GM12878 (cell line): Measurements from ENCODE around the gene KCNK17. TPM values are rescaled to one million over a fixed set of nuclear protein-coding genes. Genes with fewer than 3 reads are reported as not detected.

Experiments used
- ATAC-seq: fragments of 200-7000 bp; cut with Tn5 transposase; 3 replicates; pipeline ENCODE4 v1.9.1; 2020; ENCODE audit warnings: mild to moderate bottlenecking, moderate library complexity
- BruUV-seq: library from RNA; stranded (reverse); fragments of 400-500 nt; replicated peaks from 2 replicates; lab custom pipeline; 2021; lab: Mats Ljungman, UMichigan
- CTCF ChIA-PET: fragments of 300-600 bp; sonication (Branson Sonifier 250); formaldehyde crosslinking; extraction: SDS; loops from one replicate; lab custom pipeline; 2021; ENCODE audit warnings: inconsistent platforms; lab: Yijun Ruan, JAX
- POLR2A ChIA-PET: fragments of 350-600 bp; formaldehyde crosslinking; extraction: SDS; loops from one replicate; lab custom pipeline; 2021; ENCODE audit warnings: inconsistent platforms; lab: Charles Lee
- RAD21 ChIA-PET: fragments of 300-600 bp; sonication (Branson Sonifier 250); formaldehyde crosslinking; loops from one replicate; lab custom pipeline; 2023; ENCODE audit warnings: antibody characterized with exemption; ENCODE audit not compliant: unreplicated experiment; lab: Charles Lee
- SMC1A ChIA-PET: fragments of 300-600 bp; sonication (Branson Sonifier 250); formaldehyde crosslinking; loops from one replicate; lab custom pipeline; 2023; ENCODE audit not compliant: unreplicated experiment, uncharacterized antibody; lab: Charles Lee
- DNase-seq: peaks from one replicate; pipeline ENCODE4 v3.0.0-alpha.2; 2011; ENCODE audit warnings: low read depth, low spot score
- FAIRE-seq: peaks from 3 replicates; lab custom pipeline; 2011; peaks lifted over from hg19 to GRCh38; lab: Jason Lieb, UNC
- H2AFZ ChIP-seq: 2 replicates; pipeline ENCODE4 v1.6.0; 2011; ENCODE audit warnings: low read depth, low read length, control low read depth; ENCODE audit not compliant: control insufficient read depth
- H3K27ac ChIP-seq: 2 replicates; pipeline ENCODE4 v1.5.1; 2011; ENCODE audit warnings: control low read depth; ENCODE audit not compliant: control insufficient read depth, insufficient read depth
- H3K27me3 ChIP-seq, 2 experiments: replicated peaks in 1 of 2; 2 replicates each; pipeline versions ENCODE4 v1.6.0 to v1.6.1; 2011; ENCODE audit warnings: low read length in 1 of 2; ENCODE audit not compliant: control insufficient read depth in 2 of 2, insufficient read depth in 2 of 2
- H3K36me3 ChIP-seq, 2 experiments: 2 replicates each; pipeline ENCODE4 v1.5.1; 2011; ENCODE audit warnings: low read length in 1 of 2; ENCODE audit not compliant: control insufficient read depth in 2 of 2, insufficient read depth in 2 of 2
- H3K4me1 ChIP-seq: 2 replicates; pipeline ENCODE4 v1.6.1; 2011; ENCODE audit warnings: mild to moderate bottlenecking, low read length, moderate library complexity, mixed read lengths; ENCODE audit not compliant: control insufficient read depth, insufficient read depth
- H3K4me2 ChIP-seq: 2 replicates; pipeline ENCODE4 v1.6.0; 2011; ENCODE audit warnings: control low read depth; ENCODE audit not compliant: control insufficient read depth, insufficient read depth
- H3K4me3 ChIP-seq: fragments of 200-600 bp; sonication (generic); 2 replicates; pipeline ENCODE4 v1.5.1; 2016
- H3K79me2 ChIP-seq: 2 replicates; pipeline ENCODE4 v1.6.0; 2011; ENCODE audit warnings: low read length; ENCODE audit not compliant: control insufficient read depth, insufficient read depth
- H3K9ac ChIP-seq: 2 replicates; pipeline ENCODE4 v1.8.0; 2011; ENCODE audit warnings: low read length, control low read depth, mixed read lengths; ENCODE audit not compliant: control insufficient read depth, insufficient read depth
- H3K9me3 ChIP-seq: replicated peaks from 3 replicates; pipeline ENCODE4 v1.5.1; 2011; ENCODE audit warnings: mild to moderate bottlenecking, low read length; ENCODE audit not compliant: control insufficient read depth, insufficient read depth
- H4K20me1 ChIP-seq: 2 replicates; pipeline ENCODE4 v1.6.0; 2011; ENCODE audit not compliant: control insufficient read depth, insufficient read depth
- CEBPB ChIP-seq, 2 experiments: fragments of 150-350 bp in 1 of 2; IDR thresholded peaks; 2 replicates each; pipeline ENCODE4 v1.6.1; 2012 to 2014; ENCODE audit warnings: low read depth in 2 of 2, low read length in 2 of 2, borderline replicate concordance in 1 of 2, inconsistent platforms in 1 of 2
- SP1 ChIP-seq: IDR thresholded peaks from one replicate; pipeline ENCODE4 v1.6.1; 2011; ENCODE audit warnings: low read depth, low read length
- SUZ12 ChIP-seq: fragments of 200-600 bp; sonication (generic); IDR thresholded peaks from one replicate; pipeline ENCODE4 v1.6.1; 2018; ENCODE audit warnings: antibody characterized with exemption, mild to moderate bottlenecking; ENCODE audit not compliant: unreplicated experiment
- WGBS: methylation state at CpG from one replicate; pipeline ENCODE4 v1.1.6; 2016; ENCODE audit warnings: low lambda C conversion rate; ENCODE audit not compliant: insufficient replicate concordance, insufficient coverage; ENCODE audit errors: missing lambda C conversion rate; 5-methylcytosine and 5-hydroxymethylcytosine counted together
- in situ Hi-C: fragments of 300-500 bp; cut with MboI; formaldehyde crosslinking; loops from 9 replicates; pipeline ENCODE4 v1.14.3; 2018; ENCODE audit warnings: mixed read lengths
- intact Hi-C: fragments of 100-400 bp; cut with micrococcal nuclease; formaldehyde crosslinking; loops from one replicate; pipeline ENCODE4 v1.14.2; 2022; ENCODE audit not compliant: unreplicated experiment
- polyA plus RNA-seq, 11 experiments: library from polyadenylated mRNA; depleted of rRNA in 4 of 11; unstranded in 6 of 11; stranded (reverse) in 5 of 11; fragments of >200 nt; fragmentation: Nextera tagmentation in 4 of 11; fragmentation: Illumina TruSeq in 1 of 11; extraction: Ambion mirVana in 4 of 11; extraction: Trizol in 1 of 11; gene quantifications; 1 replicate in 1 of 11; 2 replicates in 10 of 11; pipeline versions ENCODE4 v1.2.1 to v1.2.3, GENCODE V29; 2011 to 2016; ENCODE audit warnings: inconsistent platforms in 2 of 11, missing spikeins in 2 of 11, low read depth in 1 of 11
- total RNA-seq, 4 experiments: library from RNA; depleted of rRNA in 3 of 4; stranded (reverse); fragments of >200 nt in 3 of 4; fragmentation: Illumina TruSeq in 1 of 4; extraction: Trizol in 1 of 4; gene quantifications; 2 replicates each; pipeline versions ENCODE4 v1.2.1 to v1.2.3, GENCODE V29; 2013 to 2021
- TF ChIP-seq, protein P1 (sequence below), 3 experiments: IDR thresholded peaks in 2 of 3; conservative IDR thresholded peaks in 1 of 3; 2 replicates each; pipeline ENCODE4 v1.5.1; 2011; ENCODE audit warnings: low read depth in 3 of 3, low read length in 3 of 3, mild to moderate bottlenecking in 3 of 3, control low read depth in 2 of 3, moderate library complexity in 2 of 3, inconsistent platforms in 1 of 3, mixed read lengths in 1 of 3; ENCODE audit not compliant: control insufficient read depth in 2 of 3, insufficient read depth in 1 of 3; ENCODE audit errors: extremely low read depth in 1 of 3

The KCNK17 gene
- total and polyA plus RNA-seq, 10 of the 15 experiments (the other 5 are each of a cell fraction or from before 2014, with no cell fraction given): not detected

DNA sequence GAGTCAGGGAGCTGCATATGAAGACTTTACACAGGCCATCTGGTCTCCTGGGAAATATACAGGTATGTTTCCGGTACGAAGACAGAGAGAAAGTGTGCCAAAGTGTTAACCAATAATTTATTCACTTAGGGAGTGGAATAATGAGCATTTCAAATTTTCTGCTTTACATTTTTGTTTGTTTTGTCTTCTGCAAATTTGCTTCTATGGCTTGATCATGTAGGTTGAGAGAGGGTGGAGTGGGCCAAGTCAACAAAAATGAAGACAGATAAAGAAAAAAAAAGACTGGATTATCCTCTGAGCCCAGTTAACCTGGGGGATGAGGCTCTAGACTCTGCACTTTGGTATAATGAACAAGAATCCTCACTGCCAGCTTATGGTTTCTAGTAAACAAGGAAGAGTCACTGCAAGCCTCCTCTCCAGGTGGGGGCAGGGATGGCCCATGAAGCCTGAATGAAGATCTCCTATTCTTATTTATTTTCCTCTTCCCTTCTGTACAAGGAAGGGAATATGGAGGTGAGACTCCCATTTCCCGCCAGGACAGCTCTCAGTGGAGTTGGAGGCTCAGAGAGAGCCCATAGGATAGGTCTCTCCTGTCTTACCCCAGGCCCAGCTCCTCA, 37.7 kb downstream of the KCNK17 start:
- ATAC-seq (no peak), DNase-seq (no peak), FAIRE-seq (no peak)
- Histone ChIP-seq H3K27me3 (peaks cover 2 to 4% of the 10 kb centered on the region in 2 experiments; a peak in 3 of 4 replicates), H3K4me3 (no peak overlapping the region), H3K27ac (no peak overlapping the region), H3K4me2 (no peak overlapping the region), H2AFZ (no peak overlapping the region), H3K79me2 (no peaks in the 10 kb centered on the region), H4K20me1 (no peaks in the 10 kb centered on the region), H3K9me3 (no peaks in the 10 kb centered on the region), H3K9ac (no peak overlapping the region), H3K4me1 (0 out of 2 replicates have a peak, but pooled peaks cover 3% of the 10 kb centered on the region), H3K36me3 (no peaks in the 10 kb centered on the region)
- ChIA-PET SMC1A (no interaction called here), CTCF (no interaction called here), RAD21 (no interaction called here), POLR2A (interaction anchor here (0.5 kb wide), 1 partner anchor 234 kb away, joined by 7 read pairs; no protein-coding TSS in a partner anchor)
- intact Hi-C loops (no loop called here), in situ Hi-C loops (no loop called here)
- BruUV-seq: no TSS peak
- 61% methylated on average over 3 of the region's 3 CpGs for WGBS
- no peak for TF ChIP-seq SP1
- no peak for TF ChIP-seq SUZ12
- TF ChIP-seq, protein P1, sequence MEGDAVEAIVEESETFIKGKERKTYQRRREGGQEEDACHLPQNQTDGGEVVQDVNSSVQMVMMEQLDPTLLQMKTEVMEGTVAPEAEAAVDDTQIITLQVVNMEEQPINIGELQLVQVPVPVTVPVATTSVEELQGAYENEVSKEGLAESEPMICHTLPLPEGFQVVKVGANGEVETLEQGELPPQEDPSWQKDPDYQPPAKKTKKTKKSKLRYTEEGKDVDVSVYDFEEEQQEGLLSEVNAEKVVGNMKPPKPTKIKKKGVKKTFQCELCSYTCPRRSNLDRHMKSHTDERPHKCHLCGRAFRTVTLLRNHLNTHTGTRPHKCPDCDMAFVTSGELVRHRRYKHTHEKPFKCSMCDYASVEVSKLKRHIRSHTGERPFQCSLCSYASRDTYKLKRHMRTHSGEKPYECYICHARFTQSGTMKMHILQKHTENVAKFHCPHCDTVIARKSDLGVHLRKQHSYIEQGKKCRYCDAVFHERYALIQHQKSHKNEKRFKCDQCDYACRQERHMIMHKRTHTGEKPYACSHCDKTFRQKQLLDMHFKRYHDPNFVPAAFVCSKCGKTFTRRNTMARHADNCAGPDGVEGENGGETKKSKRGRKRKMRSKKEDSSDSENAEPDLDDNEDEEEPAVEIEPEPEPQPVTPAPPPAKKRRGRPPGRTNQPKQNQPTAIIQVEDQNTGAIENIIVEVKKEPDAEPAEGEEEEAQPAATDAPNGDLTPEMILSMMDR (IDR thresholded peaks at IDR 0.05 in 2 of 3, conservative IDR thresholded peaks at IDR 0.05 in 1 of 3; ENCODE audit: control insufficient read depth in 2 of 3, extremely low read depth in 1 of 3, insufficient read depth in 1 of 3, low read depth in 3 of 3, low read length in 3 of 3): no peak
- no peak for TF ChIP-seq CEBPB (IDR thresholded peaks at IDR 0.05; ENCODE audit: borderline replicate concordance in 1 of 2, low read depth in 2 of 2, low read length in 2 of 2)
